GM18520 (cell line): Measurements from ENCODE around the gene KLRG1.

Experiments used
- ATAC-seq: cut with Tn5 transposase; IDR thresholded peaks from one replicate; pipeline ENCODE4 v1.9.1; 2021; ENCODE audit not compliant: unreplicated experiment

KLRG1 gene

DNA sequence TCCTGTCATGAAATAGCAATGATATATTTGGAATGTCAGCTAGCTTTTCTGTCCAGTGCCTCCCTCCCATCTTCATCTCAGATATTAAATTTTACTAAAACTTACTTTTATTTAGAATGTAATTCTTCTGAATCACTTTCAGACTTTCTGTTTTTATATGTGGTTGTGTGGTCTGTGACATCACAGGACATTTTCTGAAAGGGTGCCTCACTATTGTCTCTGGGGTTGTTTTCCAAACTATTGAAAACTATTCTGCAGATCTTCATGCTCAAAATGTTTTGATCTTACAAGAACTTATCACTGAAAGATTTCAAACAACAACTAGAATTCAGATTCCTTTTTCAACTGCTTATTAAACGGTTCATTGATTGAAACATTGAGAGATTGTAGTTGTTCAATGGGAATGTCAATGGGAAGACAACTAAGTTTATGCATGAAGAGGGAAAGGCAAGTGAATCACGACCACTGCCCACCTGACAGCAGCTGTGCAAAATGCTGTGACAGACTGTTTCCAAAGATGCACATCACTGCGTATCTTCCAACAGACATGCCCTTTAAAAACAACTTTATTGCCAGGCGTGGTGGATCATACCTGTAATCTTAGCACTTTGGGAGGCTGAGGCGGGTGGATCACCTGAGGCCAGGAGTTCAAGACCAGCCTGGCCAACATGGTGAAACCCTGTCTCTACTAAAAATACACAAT lies 51.3 kb downstream of the KLRG1 start:
- no peak for ATAC-seq

- no peak for ATAC-seq
Measured at GRCh38 chr12:9041321-9041720, 52.0 kb downstream of the KLRG1 start.

DNA sequence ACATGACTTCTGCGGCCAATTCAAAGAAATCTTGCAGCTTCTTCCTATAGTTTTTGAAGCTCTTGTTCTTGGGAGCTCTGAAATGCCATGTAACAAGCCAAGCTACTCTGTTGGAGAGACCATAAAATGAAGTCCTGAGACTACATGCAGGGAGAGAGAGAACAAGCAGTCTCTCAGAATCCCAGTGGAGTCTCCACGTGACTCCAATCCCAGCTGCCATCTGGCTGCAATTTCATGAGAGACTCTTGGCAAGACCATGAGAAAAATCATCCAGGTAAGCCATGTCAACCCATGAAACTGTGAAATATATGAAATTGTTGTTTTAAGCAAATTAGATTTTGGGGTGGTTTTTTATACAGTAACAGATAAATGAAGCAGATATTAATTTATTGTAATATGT lies 54.4 kb downstream of the KLRG1 start:
- no peak for ATAC-seq

GRCh38 chr12:9047105-9047504 lies 57.8 kb downstream of the KLRG1 start:
- ATAC-seq: no peak

DNA sequence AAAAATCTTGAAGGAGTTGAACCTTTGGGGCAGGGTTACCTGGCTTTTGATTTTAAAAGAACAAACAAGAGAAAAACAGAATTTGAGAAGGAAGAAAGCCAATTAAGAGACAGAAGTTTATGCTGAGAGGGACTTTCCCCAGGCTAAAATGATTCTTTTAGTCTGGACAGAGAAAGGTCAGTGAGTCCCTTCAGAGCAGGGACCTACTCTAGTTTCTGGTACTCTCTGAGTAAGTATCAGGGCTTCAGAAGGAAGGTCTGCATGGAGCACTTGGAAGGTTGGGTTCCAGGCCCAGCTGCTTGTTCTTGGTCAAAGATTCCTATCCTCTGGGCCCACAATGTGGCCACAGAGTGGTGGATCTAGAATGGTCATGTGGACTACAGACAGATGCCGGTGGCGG lies 59.6 kb downstream of the KLRG1 start:
- no peak for ATAC-seq

DNA sequence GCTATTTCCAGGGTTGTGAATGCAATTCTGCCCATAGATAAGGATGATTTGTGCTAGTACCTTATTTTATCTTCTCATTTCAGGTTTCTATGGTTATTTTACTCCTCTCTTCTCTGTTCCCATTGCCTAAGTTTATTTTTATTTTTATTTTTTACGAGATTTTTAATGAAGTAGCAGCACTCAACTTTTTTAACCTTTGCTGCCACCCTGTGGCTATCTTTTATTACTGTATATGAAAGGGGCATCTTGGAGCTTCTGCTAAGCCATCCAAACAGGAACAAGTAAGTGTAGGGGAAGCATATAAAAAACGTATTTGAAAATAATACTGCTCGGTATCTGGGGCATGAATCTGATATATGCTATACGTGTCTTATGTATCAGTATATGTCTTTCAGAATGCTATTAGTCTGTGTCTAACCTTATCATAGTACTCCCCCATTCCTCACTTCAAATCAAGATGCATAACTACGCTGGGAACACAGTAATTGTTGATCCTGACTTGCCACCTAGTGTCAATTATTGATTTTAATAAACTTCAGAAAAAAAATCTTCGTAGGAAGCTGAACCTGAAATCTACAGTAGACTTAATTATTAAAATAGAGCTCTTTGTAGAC lies 60.3 kb downstream of the KLRG1 start:
- ATAC-seq: no peak

GRCh38 chr12:9050521-9051157 lies 61.3 kb downstream of the KLRG1 start:
- no peak for ATAC-seq

GRCh38 chr12:9051158-9051550 lies 61.8 kb downstream of the KLRG1 start:
- ATAC-seq: no peak

DNA sequence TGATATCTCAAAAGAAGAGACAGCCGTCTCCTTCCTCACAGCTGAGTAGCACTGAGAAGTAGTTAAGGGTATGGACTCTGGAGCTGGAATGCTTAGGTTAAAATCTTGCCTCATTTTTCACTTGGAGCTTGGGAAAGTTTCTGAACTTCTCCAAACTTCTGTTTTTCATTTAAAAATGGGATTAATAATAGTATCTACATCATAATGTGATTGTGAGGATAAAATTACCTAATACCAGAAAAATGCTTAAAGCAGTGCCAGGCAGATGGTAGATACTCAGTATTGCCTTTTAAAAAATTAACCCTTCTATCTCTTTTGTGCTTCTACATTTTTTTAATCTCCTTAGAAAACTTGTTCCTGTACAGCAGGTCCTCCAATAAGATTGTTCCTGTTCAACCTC lies 63.3 kb downstream of the KLRG1 start:
- no peak for ATAC-seq
